HG02981 (cell line): ENCODE data around the gene ASXL2.
"Not testable (repeated sequence)": the region's sequence is repeated elsewhere in the genome, so short reads cannot be mapped to it uniquely, and the experiment has no call there.

ENCODE experiments used
- ATAC-seq: cut with Tn5 transposase; IDR thresholded peaks from one replicate; pipeline ENCODE4 v1.9.1; 2021; ENCODE audit warnings: mild to moderate bottlenecking, moderate library complexity; ENCODE audit not compliant: unreplicated experiment

Gene ASXL2

GRCh38 chr2:25838152-25838756, 40.0 kb downstream of the ASXL2 start:
- no peak for ATAC-seq

DNA sequence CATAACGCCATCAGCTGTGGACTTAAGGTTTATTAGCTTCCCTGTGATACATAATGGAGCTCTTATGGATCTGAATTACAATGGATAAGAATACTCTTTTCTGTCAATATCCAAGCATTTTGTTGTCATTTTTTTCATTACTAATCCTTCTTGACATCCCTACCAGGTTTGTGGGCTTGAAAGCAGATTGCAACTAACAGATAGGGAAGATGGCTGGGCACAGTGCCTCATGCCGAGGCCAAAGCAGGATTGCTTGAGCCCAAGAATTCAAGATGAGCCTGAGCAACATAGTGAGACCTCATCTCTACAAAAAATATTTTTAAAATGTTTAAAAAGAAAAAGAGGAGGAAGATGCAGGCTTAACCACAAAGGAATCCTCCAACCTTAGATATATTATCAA, 42.4 kb downstream of the ASXL2 start:
- no peak for ATAC-seq

GRCh38 chr2:25833566-25833965, 44.7 kb downstream of the ASXL2 start:
- ATAC-seq, result no peak

DNA sequence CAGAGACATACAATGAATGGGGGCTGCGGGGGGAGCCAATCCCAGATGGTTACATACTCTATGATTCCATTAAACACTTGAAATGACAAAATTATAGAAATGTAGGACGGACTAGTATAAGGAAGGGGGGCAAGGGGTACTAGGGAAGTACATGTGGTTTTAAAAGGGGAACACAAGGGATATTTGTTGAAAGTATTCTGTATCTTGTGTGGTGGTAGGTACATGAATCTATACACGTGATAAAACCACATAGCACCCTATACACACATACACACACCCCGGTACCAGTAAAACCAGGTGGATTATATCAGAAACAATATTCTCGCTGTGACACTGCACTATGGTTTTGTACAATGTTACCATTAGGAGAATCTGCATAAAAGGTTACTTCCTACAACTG, 45.4 kb downstream of the ASXL2 start:
- ATAC-seq, result no peak

- no peak for ATAC-seq
These were observed 46.4 kb downstream of the ASXL2 start for GRCh38 chr2:25831746-25832449.

- ATAC-seq, result no peak
These were observed 48.5 kb downstream of the ASXL2 start for GRCh38 chr2:25829828-25830227.

GRCh38 chr2:25829377-25829704, 48.9 kb downstream of the ASXL2 start:
- no peak for ATAC-seq

GRCh38 chr2:25828532-25829376, 49.5 kb downstream of the ASXL2 start:
- not testable (repeated sequence) for ATAC-seq

DNA sequence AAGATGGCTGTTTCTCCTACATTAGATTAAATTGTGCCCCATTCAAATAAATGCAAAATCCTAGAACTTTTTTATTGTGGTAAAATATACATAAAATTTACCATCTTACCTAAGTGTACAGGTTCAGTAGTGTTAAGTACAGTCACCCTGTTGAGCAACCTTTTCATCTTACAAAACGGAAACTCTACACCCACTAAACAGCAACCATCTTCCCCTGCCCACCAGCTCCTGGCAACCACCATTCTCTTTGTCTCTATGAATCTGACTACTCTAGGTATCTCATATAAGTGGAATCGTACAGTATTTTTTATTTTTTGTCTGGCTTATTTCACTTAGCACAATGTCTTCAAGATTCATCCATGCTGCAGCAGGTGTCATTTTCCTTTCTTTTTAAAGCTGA, 53.0 kb downstream of the ASXL2 start:
- no peak for ATAC-seq

DNA sequence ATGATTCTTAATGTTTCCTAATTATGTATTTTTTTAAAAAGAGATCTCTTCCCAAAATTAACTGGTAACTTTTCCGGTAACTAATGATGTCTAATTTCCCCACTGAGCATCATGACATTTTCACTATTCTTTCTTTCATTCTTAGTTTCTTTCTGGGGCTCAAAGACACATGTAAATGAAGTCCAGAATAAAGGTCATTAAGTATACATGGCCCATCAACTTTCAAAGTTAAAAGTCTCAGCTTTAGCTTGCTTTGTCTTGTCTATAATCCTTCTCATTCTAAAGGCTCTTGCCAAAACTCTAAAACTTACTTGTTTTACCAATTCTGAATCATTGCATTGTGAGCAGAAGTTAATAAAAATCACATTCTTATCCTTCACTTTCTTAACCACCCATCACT, 53.6 kb downstream of the ASXL2 start:
- no peak for ATAC-seq

GRCh38 chr2:25824216-25824615, 54.1 kb downstream of the ASXL2 start:
- no peak for ATAC-seq

GRCh38 chr2:25822190-25823117, 55.8 kb downstream of the ASXL2 start:
- no peak for ATAC-seq

DNA sequence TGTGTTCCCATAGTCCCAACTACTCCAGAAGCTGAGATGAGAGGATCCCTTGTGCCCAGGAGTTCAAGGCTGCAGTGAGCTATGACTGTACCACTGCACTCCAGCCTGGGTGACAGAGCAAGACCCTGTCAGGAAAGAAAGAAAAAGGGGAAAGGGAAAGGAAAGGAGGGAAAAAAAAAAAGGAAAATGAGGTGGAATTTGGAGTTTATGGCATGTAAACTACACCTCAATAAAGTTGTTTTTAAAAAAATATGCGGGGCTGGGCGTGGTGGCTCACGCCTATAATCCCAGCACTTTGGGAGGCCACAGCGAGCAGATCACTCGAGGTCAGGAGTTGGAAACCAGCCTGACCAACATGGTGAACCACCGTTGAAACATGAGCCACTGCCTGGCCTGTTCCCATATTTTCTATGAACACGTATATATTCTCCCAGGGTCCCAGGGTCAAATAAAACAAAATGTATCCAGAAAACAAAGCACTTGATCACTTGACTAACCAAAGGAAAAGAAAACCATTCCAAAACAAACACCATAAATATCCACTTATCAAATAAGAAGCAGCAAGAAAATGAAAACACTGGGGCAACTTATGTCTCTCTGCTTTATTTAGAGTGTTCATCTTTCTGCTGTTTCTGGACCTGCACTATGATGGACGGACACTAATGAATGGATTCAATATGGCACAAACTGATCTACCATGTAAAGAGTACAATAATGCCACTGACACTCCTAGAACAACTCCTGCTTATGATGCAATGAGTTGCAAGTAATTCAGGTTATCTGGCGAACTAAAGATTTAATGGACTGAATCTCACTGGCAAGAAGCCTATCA, 56.8 kb downstream of the ASXL2 start:
- no peak for ATAC-seq

- no peak for ATAC-seq
These were observed 58.7 kb downstream of the ASXL2 start for GRCh38 chr2:25819597-25820039.

GRCh38 chr2:25817630-25818029, 60.7 kb downstream of the ASXL2 start:
- peak; percentile 63 for ATAC-seq

GRCh38 chr2:25817006-25817405, 61.3 kb downstream of the ASXL2 start:
- no peak for ATAC-seq

DNA sequence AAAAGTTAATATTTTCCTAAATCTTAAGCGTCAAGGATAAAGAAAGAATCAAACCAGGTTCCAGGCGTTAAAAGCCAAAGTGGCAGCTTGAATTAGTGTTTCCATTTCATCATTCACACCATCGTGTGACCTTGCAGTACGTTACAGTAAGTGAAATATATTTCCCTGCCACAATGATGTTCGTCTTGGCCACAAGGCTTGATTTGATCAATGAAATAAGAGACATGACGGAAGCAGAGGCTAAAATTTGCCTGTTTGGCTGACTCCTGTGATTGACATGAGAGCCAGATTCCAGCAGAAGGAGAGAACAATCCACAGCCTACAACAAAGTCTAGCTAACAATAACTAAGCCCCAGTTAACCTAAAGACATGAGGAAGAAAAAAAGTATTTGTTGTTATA, 62.0 kb downstream of the ASXL2 start:
- ATAC-seq, result no peak

GRCh38 chr2:25814681-25815080, 63.6 kb downstream of the ASXL2 start:
- no peak for ATAC-seq

GRCh38 chr2:25810428-25810827, 67.9 kb downstream of the ASXL2 start:
- ATAC-seq, result no peak

DNA sequence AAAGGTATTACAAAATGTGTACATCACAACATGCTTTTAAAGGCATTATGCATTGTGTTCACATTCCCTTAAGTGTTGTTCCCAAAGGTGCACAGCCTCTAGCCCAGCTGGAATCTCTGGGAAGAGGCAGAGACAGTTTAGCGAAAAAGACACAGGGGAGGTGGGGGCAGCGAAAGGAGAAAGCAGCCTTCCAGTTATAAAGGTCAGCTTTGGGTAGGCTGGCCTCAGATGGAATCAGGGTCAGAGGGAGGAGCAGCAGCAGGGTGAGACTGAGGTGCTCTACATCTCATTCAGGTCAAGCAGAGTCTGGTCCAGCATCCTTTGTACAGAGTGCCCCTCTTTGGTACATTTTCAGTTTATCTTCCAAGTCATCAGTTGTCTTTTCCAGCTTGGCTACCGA, 68.6 kb downstream of the ASXL2 start:
- no peak for ATAC-seq
